HG02970 (cell line): ENCODE results near the gene MYOCOS.
"Not testable (repeated sequence)": the region's sequence is repeated elsewhere in the genome, so short reads cannot be mapped to it uniquely, and the experiment has no call there.

ENCODE experiments used
- ATAC-seq: cut with Tn5 transposase; IDR thresholded peaks from one replicate; pipeline ENCODE4 v1.9.1; 2021; ENCODE audit warnings: mild to moderate bottlenecking, moderate library complexity, moderate number of reproducible peaks; ENCODE audit not compliant: unreplicated experiment, low FRiP score

The MYOCOS gene

GRCh38 chr1:171622152-171622462 lies at the start of gene MYOCOS:
Gene MYOCOS (plus strand): TSS chr1:171622243. CDS start chr1:171623884, 1,641 bp downstream.
- ATAC-seq, result no peak

GRCh38 chr1:171576144-171576543 lies 45.9 kb upstream of the MYOCOS start:
- no peak for ATAC-seq

GRCh38 chr1:171581226-171581625 lies 40.8 kb upstream of the MYOCOS start:
- ATAC-seq, result no peak

GRCh38 chr1:171581766-171582165 lies 40.3 kb upstream of the MYOCOS start:
- ATAC-seq, result no peak

GRCh38 chr1:171582589-171582988 lies 39.5 kb upstream of the MYOCOS start:
- no peak for ATAC-seq

GRCh38 chr1:171583591-171584201 lies 38.3 kb upstream of the MYOCOS start:
- no peak for ATAC-seq

- ATAC-seq, result no peak
Measured at GRCh38 chr1:171585715-171586114, 36.3 kb upstream of the MYOCOS start.

GRCh38 chr1:171588230-171588629 lies 33.8 kb upstream of the MYOCOS start:
- no peak for ATAC-seq

GRCh38 chr1:171590022-171590421 lies 32.0 kb upstream of the MYOCOS start:
- no peak for ATAC-seq

GRCh38 chr1:171595324-171595723 lies 26.7 kb upstream of the MYOCOS start:
- no peak for ATAC-seq

GRCh38 chr1:171596119-171596518 lies 25.9 kb upstream of the MYOCOS start:
- ATAC-seq, result no peak

- no peak for ATAC-seq
Measured at GRCh38 chr1:171596705-171597104, 25.3 kb upstream of the MYOCOS start.

GRCh38 chr1:171597203-171597602 lies 24.8 kb upstream of the MYOCOS start:
- ATAC-seq, result no peak

- not testable (repeated sequence) for ATAC-seq
Measured at GRCh38 chr1:171600310-171600709, 21.7 kb upstream of the MYOCOS start.

GRCh38 chr1:171600862-171601261 lies 21.2 kb upstream of the MYOCOS start:
- ATAC-seq, result no peak

- ATAC-seq, result not testable (repeated sequence)
Measured at GRCh38 chr1:171603042-171603441, 19.0 kb upstream of the MYOCOS start.

GRCh38 chr1:171606402-171606941 lies 15.6 kb upstream of the MYOCOS start:
- no peak for ATAC-seq

- ATAC-seq, result no peak
Measured at GRCh38 chr1:171610385-171610784, 11.7 kb upstream of the MYOCOS start.

GRCh38 chr1:171611306-171611705 lies 10.7 kb upstream of the MYOCOS start:
- no peak for ATAC-seq

- no peak for ATAC-seq
Measured at GRCh38 chr1:171613282-171613681, 8.8 kb upstream of the MYOCOS start.

- not testable (repeated sequence) for ATAC-seq
Measured at GRCh38 chr1:171615122-171615906, 6.7 kb upstream of the MYOCOS start.

GRCh38 chr1:171616586-171616985 lies 5.5 kb upstream of the MYOCOS start:
- ATAC-seq, result no peak
